ENCODE measurements around the gene RAD18.

RAD18 gene

GRCh38 chr3:8856721-8857120, 106.6 kb downstream of the RAD18 start:
- DNase-seq: no peak

GRCh38 chr3:8856071-8856470, 107.2 kb downstream of the RAD18 start:
- DNase-seq: no peak

- no peak for DNase-seq
Measured at GRCh38 chr3:8854656-8855055, 108.6 kb downstream of the RAD18 start.

- no peak for DNase-seq
Measured at GRCh38 chr3:8853081-8853480, 110.2 kb downstream of the RAD18 start.

- DNase-seq: no peak
Measured at GRCh38 chr3:8852511-8852910, 110.8 kb downstream of the RAD18 start.

GRCh38 chr3:8851703-8852102, 111.6 kb downstream of the RAD18 start:
- DNase-seq: no peak

- no peak for DNase-seq
Measured at GRCh38 chr3:8848696-8849131, 114.6 kb downstream of the RAD18 start.

GRCh38 chr3:8847317-8847716, 116.0 kb downstream of the RAD18 start:
- no peak for DNase-seq

- DNase-seq: no peak
Measured at GRCh38 chr3:8846176-8846575, 117.1 kb downstream of the RAD18 start.

- no peak for DNase-seq
Measured at GRCh38 chr3:8845641-8846040, 117.6 kb downstream of the RAD18 start.

GRCh38 chr3:8843347-8843746, 119.9 kb downstream of the RAD18 start:
- no peak for DNase-seq

- DNase-seq: no peak
Measured at GRCh38 chr3:8842293-8842692, 121.0 kb downstream of the RAD18 start.

GRCh38 chr3:8841472-8841871, 121.8 kb downstream of the RAD18 start:
- DNase-seq: no peak

- DNase-seq: no peak
Measured at GRCh38 chr3:8840556-8840955, 122.7 kb downstream of the RAD18 start.

- no peak for DNase-seq
Measured at GRCh38 chr3:8839607-8840325, 123.5 kb downstream of the RAD18 start.

- DNase-seq: no peak
Measured at GRCh38 chr3:8838765-8839423, 124.4 kb downstream of the RAD18 start.

GRCh38 chr3:8838234-8838633, 125.0 kb downstream of the RAD18 start:
- no peak for DNase-seq

GRCh38 chr3:8837162-8837561, 126.1 kb downstream of the RAD18 start:
- no peak for DNase-seq

- no peak for DNase-seq
Measured at GRCh38 chr3:8836096-8836495, 127.2 kb downstream of the RAD18 start.

GRCh38 chr3:8835385-8835784, 127.9 kb downstream of the RAD18 start:
- no peak for DNase-seq

GRCh38 chr3:8834974-8835373, 128.3 kb downstream of the RAD18 start:
- DNase-seq: no peak

- DNase-seq: no peak
Measured at GRCh38 chr3:8827641-8828040, 135.6 kb downstream of the RAD18 start.
